Measurements from ENCODE around the gene UTY. TPM values are rescaled to one million over a fixed set of nuclear protein-coding genes. Genes with fewer than 3 reads are reported as not detected.

Gene UTY
- total and polyA plus RNA-seq, 2 experiments from 2014 or later, result not detected

DNA sequence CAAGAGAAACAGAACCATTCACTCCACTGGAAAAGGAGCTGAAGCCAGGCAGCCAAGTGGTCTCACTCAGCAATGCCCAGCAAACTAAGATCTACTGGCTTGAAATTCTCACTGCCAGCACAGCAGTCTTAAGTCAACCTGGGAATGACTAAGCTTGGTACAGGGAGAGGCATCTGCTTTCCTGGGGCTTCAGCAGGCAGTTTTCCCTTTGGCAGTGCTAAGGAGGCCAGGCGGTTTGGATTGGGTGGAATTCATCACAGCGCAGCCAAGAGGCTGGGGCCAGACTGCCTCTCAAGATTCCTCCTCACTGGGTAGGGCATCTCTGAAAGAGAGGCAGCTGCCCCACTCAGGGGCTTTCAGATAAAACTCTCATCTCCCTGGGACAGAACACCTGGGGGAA lies 149.2 kb downstream of the UTY start:
- H3K27me3 ChIP-seq, result no peaks in the 10 kb centered on the region
- TF ChIP-seq EZH2phosphoT487 (IDR thresholded peaks at IDR 0.05; ENCODE audit: low read depth, severe bottlenecking, unreplicated experiment) (no peak), EZH2 (IDR thresholded peaks at IDR 0.05; ENCODE audit: borderline replicate concordance) (no peak)
- TF ChIP-seq, protein P1, sequence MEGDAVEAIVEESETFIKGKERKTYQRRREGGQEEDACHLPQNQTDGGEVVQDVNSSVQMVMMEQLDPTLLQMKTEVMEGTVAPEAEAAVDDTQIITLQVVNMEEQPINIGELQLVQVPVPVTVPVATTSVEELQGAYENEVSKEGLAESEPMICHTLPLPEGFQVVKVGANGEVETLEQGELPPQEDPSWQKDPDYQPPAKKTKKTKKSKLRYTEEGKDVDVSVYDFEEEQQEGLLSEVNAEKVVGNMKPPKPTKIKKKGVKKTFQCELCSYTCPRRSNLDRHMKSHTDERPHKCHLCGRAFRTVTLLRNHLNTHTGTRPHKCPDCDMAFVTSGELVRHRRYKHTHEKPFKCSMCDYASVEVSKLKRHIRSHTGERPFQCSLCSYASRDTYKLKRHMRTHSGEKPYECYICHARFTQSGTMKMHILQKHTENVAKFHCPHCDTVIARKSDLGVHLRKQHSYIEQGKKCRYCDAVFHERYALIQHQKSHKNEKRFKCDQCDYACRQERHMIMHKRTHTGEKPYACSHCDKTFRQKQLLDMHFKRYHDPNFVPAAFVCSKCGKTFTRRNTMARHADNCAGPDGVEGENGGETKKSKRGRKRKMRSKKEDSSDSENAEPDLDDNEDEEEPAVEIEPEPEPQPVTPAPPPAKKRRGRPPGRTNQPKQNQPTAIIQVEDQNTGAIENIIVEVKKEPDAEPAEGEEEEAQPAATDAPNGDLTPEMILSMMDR (IDR thresholded peaks at IDR 0.05; ENCODE audit: poor library complexity), result no peak
- no peaks in the 10 kb centered on the region for H3K9me2 ChIP-seq (replicated peaks; ENCODE audit: insufficient read depth)
- H3K4me3 ChIP-seq, result no peak overlapping the region
- H2AFZ ChIP-seq, result no peak overlapping the region
- H3K9me3 ChIP-seq (ENCODE audit: low read depth), result no peaks in the 10 kb centered on the region
- no peaks in the 10 kb centered on the region for H3K36me3 ChIP-seq (replicated peaks; ENCODE audit: insufficient read depth, low read depth)
- H3K4me2 ChIP-seq, result no peak overlapping the region
- no peak for DNase-seq (ENCODE audit: low spot score)
- no peak overlapping the region for H3K27ac ChIP-seq
- no peaks in the 10 kb centered on the region for H4K20me1 ChIP-seq (ENCODE audit: insufficient read depth, poor library complexity, severe bottlenecking)
- no peaks in the 10 kb centered on the region for H3K79me2 ChIP-seq
- no peaks in the 10 kb centered on the region for H3K4me1 ChIP-seq (ENCODE audit: insufficient read depth)
- no CpG with 5 or more reads among the region's 2 CpGs for WGBS (ENCODE audit: low lambda C conversion rate, missing lambda C conversion rate)

DNA sequence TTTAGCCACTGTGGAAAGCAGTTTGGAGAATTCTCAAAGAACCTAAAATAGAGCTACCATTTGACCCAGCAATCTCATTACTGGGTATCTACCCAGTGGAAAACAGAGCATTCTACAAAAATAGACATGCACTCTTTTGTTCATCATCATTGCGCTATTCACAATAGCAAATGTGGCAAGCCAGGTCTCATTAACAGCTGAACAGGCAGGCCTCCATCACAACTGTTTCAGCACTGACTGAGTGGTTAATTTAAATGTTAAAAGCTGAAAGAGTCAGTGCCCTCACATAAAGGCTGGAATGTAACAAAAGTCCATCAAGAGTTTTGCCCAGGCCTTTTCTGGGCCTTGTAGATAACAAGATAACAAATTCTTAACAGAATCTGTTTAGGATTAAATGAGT lies 166.9 kb downstream of the UTY start:
- H3K9me3 ChIP-seq (ENCODE audit: low read depth), result no peaks in the 10 kb centered on the region
- no peak for DNase-seq (ENCODE audit: low spot score)
- no peaks in the 10 kb centered on the region for H3K79me2 ChIP-seq
- H3K9me2 ChIP-seq (replicated peaks; ENCODE audit: insufficient read depth), result no peaks in the 10 kb centered on the region
- no CpG with 5 or more reads among the region's 1 CpG for WGBS (ENCODE audit: low lambda C conversion rate, missing lambda C conversion rate)
- H4K20me1 ChIP-seq (ENCODE audit: insufficient read depth, poor library complexity, severe bottlenecking), result no peaks in the 10 kb centered on the region
- no peak overlapping the region for H3K27ac ChIP-seq
- H2AFZ ChIP-seq, result no peak overlapping the region
- H3K4me2 ChIP-seq, result no peak overlapping the region
- no peak overlapping the region for H3K4me3 ChIP-seq
- TF ChIP-seq EZH2 (IDR thresholded peaks at IDR 0.05; ENCODE audit: borderline replicate concordance) (no peak), EZH2phosphoT487 (IDR thresholded peaks at IDR 0.05; ENCODE audit: low read depth, severe bottlenecking, unreplicated experiment) (no peak)
- TF ChIP-seq, protein P1 (IDR thresholded peaks at IDR 0.05; ENCODE audit: poor library complexity), result no peak
- H3K36me3 ChIP-seq (replicated peaks; ENCODE audit: insufficient read depth, low read depth), result no peaks in the 10 kb centered on the region
- no peaks in the 10 kb centered on the region for H3K4me1 ChIP-seq (ENCODE audit: insufficient read depth)
- H3K27me3 ChIP-seq, result no peaks in the 10 kb centered on the region

DNA sequence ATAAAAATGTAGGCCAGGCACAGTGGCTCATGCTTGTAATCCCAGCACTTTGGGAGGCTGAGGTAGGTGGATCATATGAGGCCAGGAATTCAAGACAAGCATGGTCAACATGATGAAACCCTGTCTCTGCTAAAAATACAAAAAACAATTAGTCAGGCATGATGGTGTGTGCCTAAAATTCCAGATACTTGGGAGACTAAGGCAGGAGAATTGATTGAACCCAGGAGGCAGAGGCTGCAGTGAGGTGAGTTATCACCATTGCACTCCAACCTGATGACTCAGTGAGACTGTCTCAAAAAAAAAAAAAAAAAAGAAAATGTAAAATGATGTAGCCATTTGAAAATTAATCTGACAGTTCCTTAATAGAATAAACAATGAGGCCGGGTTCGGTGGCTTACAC lies 171.9 kb downstream of the UTY start:
- no peak overlapping the region for H3K4me2 ChIP-seq
- H3K4me3 ChIP-seq, result no peak overlapping the region
- H3K9me3 ChIP-seq (ENCODE audit: low read depth), result no peaks in the 10 kb centered on the region
- no peaks in the 10 kb centered on the region for H3K36me3 ChIP-seq (replicated peaks; ENCODE audit: insufficient read depth, low read depth)
- H4K20me1 ChIP-seq (ENCODE audit: insufficient read depth, poor library complexity, severe bottlenecking), result no peaks in the 10 kb centered on the region
- no peaks in the 10 kb centered on the region for H3K4me1 ChIP-seq (ENCODE audit: insufficient read depth)
- H3K27me3 ChIP-seq, result no peaks in the 10 kb centered on the region
- TF ChIP-seq, protein P1 (IDR thresholded peaks at IDR 0.05; ENCODE audit: poor library complexity), result no peak
- TF ChIP-seq EZH2phosphoT487 (IDR thresholded peaks at IDR 0.05; ENCODE audit: low read depth, severe bottlenecking, unreplicated experiment), result no peak
- TF ChIP-seq EZH2 (IDR thresholded peaks at IDR 0.05; ENCODE audit: borderline replicate concordance), result no peak
- H3K27ac ChIP-seq, result no peak overlapping the region
- WGBS (ENCODE audit: low lambda C conversion rate, missing lambda C conversion rate), result no CpG with 5 or more reads among the region's 2 CpGs
- no peak overlapping the region for H2AFZ ChIP-seq
- no peaks in the 10 kb centered on the region for H3K9me2 ChIP-seq (replicated peaks; ENCODE audit: insufficient read depth)
- H3K79me2 ChIP-seq, result no peaks in the 10 kb centered on the region
- no peak for DNase-seq (ENCODE audit: low spot score)

DNA sequence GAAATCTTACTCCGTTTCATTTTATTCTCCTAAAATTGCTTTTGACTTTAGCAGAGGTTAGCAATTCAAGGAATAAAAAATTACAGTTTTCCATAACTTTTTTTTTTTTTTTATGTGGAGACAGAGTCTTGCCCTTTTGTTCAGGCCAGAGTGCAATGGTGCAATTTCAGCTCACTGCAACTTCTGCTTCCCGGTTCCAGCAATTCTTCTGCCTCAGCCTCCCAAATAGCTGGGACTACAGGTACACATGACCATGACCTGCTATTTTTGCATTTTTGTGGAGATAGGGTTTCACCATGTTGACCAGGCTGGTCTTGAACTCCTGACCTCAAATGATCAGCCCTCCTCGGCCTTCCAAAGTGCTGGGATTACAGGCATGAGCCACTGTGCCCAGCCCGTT lies 179.0 kb downstream of the UTY start:
- H3K27me3 ChIP-seq, result no peaks in the 10 kb centered on the region
- H3K27ac ChIP-seq, result no peak overlapping the region
- no peak overlapping the region for H3K4me3 ChIP-seq
- no peaks in the 10 kb centered on the region for H3K79me2 ChIP-seq
- H3K4me2 ChIP-seq, result no peak overlapping the region
- no CpG with 5 or more reads among the region's 4 CpGs for WGBS (ENCODE audit: low lambda C conversion rate, missing lambda C conversion rate)
- TF ChIP-seq EZH2 (IDR thresholded peaks at IDR 0.05; ENCODE audit: borderline replicate concordance) (no peak), EZH2phosphoT487 (IDR thresholded peaks at IDR 0.05; ENCODE audit: low read depth, severe bottlenecking, unreplicated experiment) (no peak)
- TF ChIP-seq, protein P1 (IDR thresholded peaks at IDR 0.05; ENCODE audit: poor library complexity), result no peak
- no peak for DNase-seq (ENCODE audit: low spot score)
- H3K9me2 ChIP-seq (replicated peaks; ENCODE audit: insufficient read depth), result no peaks in the 10 kb centered on the region
- no peaks in the 10 kb centered on the region for H3K4me1 ChIP-seq (ENCODE audit: insufficient read depth)
- no peak overlapping the region for H2AFZ ChIP-seq
- no peaks in the 10 kb centered on the region for H3K36me3 ChIP-seq (replicated peaks; ENCODE audit: insufficient read depth, low read depth)
- H4K20me1 ChIP-seq (ENCODE audit: insufficient read depth, poor library complexity, severe bottlenecking), result no peaks in the 10 kb centered on the region
- no peaks in the 10 kb centered on the region for H3K9me3 ChIP-seq (ENCODE audit: low read depth)

Data from hepatocyte (in vitro differentiated cells).